ENCODE measurements around the gene PLEKHS1.
A peak's percentile ranks its signal among the peaks of the same experiment; 100 is the strongest.
"Not testable (repeated sequence)": the region's sequence is repeated elsewhere in the genome, so short reads cannot be mapped to it uniquely, and the experiment has no call there.

PLEKHS1 gene

DNA sequence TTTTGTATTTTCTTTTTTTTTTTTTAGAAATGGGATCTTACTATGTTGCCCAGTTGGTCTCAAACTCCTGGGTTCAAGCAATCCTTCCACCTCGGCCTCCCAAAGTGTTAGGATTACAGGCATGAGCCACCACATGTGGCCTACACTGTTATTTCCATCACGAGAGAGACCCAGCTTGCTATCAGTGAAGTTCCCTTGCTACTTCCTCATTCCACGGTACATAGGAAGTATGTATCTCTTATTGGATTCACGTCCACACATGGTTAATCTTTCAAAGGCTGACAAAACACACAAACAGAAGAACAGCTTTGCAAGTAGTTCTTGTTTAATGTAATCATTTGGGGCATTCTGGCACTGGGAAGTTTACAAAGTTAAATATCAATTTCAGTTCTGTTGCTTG, 51.5 kb downstream of the PLEKHS1 start:
- peak; percentile 10 to 28 for DNase-seq

GRCh38 chr10:113806503-113806902, 55.0 kb downstream of the PLEKHS1 start:
- DNase-seq: no peak

GRCh38 chr10:113808168-113808567, 56.7 kb downstream of the PLEKHS1 start:
- no peak for DNase-seq

DNA sequence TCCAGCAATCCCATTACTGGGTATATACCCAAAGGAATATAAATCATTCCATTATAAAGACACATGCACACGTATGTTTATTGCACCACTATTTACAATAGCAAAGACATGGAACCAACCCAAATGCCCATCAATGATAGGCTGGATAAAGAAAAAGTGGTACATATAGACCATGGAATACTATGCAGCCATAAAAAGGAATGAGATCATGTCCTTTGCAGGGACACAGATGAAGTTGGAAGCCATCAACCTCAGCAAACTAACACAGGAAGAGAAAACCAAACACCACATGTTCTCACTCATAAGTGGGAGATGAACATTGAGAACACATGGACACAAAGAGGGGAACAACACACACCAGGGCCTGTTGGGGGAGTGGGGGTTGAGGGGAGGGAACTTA, 63.2 kb downstream of the PLEKHS1 start:
- not testable (repeated sequence) for DNase-seq

- DNase-seq: no peak
Observed at GRCh38 chr10:113819989-113820388, 68.5 kb downstream of the PLEKHS1 start.

DNA sequence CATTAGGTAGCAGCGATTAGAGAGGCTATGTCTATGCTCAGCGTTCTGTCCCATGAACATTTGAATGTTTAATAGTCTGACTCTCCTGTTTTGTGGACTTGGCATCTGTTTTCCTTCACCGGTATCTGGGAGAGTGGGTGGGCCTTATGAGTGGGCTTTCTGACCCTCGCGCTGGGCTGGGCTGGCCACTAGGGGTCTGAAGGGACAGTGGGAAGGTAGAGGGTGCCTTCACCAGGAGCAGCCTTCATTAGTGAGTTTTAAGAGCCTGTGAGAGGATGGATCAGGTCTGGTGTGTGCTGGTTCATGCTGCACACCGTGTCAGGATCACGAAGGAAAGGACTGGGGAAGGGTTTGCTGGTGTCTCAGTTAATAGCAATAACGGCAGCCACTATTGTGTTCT, 69.0 kb downstream of the PLEKHS1 start:
- no peak for DNase-seq

DNA sequence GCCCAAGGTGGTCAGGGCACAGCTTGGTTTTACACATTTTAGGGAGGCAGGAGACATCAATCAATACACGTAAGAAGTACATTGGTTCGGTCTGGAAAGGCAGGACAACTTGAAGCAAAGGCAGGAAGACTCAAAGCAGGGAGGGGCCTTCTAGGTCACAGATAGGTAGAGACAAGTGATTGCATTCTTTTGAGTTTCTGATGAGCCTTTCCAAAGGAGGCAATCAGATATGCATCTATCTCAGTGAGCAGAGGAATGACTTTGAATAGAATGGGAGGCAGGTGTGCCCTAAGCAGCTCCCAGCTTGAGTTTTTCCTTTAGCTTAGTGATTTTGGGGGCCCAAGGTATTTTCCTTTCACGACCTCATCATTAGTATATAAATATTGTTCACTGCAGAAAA, 69.8 kb downstream of the PLEKHS1 start:
- DNase-seq: not testable (repeated sequence)

- no peak for DNase-seq
Observed at GRCh38 chr10:113822174-113822573, 70.7 kb downstream of the PLEKHS1 start.

DNA sequence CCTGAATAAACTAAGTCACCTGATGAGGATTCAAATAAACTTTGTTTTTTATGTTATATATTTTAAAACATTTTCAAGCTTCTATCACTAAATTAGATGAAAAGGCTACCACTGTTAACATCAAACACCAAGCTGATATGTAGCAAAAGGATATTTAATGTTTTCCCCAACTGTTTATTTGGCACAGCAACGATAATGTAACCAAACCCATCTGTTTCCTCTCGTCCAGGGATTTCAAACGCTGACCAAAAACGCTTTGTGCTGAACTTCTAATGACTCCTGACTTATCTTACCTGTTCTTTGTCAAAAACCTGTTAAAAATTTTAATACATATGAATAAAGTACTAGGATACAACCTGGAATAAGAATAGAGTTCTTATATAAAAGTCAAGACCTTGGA, 71.9 kb downstream of the PLEKHS1 start:
- DNase-seq: no peak

- DNase-seq: no peak
Observed at GRCh38 chr10:113825791-113826190, 74.3 kb downstream of the PLEKHS1 start.

DNA sequence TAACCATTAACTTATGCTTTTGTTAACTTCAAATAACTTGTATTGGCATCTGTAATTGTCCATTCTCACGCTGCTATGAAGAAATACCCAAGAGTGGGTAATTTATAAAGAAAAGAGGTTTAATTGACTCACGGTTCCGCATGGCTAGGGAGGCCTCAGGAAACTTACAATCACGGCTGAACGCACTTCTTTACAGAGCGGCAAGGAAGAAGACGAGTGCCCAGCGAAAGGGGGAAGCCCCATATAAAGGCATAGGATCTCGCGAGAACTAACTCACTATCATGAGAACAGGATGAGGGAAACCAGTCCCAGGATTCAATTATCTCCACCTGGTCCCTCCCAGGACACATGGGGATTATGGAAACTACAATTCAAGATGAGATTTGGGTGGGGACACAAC, 77.1 kb downstream of the PLEKHS1 start:
- DNase-seq: not testable (repeated sequence)
